BLaER1 (cell line): Measurements from ENCODE around the gene HSPB6.

Source experiments
- H3K27ac ChIP-seq: shearing (Covaris generic); formaldehyde crosslinking; 2 replicates; pipeline ENCODE4 v1.8.1; 2022
- H3K27me3 ChIP-seq: shearing (Covaris generic); formaldehyde crosslinking; 2 replicates; pipeline ENCODE4 v1.8.1; 2022
- H3K36me3 ChIP-seq: shearing (Covaris generic); formaldehyde crosslinking; 2 replicates; pipeline ENCODE4 v1.8.1; 2022
- H3K4me1 ChIP-seq: shearing (Covaris generic); formaldehyde crosslinking; 2 replicates; pipeline ENCODE4 v1.8.1; 2022
- H3K4me2 ChIP-seq: shearing (Covaris generic); formaldehyde crosslinking; 2 replicates; pipeline ENCODE4 v1.8.1; 2022
- H3K4me3 ChIP-seq: shearing (Covaris generic); formaldehyde crosslinking; 2 replicates; pipeline ENCODE4 v1.8.1; 2022
- H3K9ac ChIP-seq: shearing (Covaris generic); formaldehyde crosslinking; 2 replicates; pipeline ENCODE4 v1.8.1; 2022
- H3K9me3 ChIP-seq: shearing (Covaris generic); formaldehyde crosslinking; 2 replicates; pipeline ENCODE4 v1.8.1; 2022
- H4K20me1 ChIP-seq: shearing (Covaris generic); formaldehyde crosslinking; 2 replicates; pipeline ENCODE4 v1.8.1; 2022
- Cebpa-rat ChIP-seq: shearing (Covaris generic); IDR thresholded peaks from 2 replicates; pipeline ENCODE4 v1.8.1; 2022

The HSPB6 gene

GRCh38 chr19:35767288-35768081 lies 10.7 kb upstream of the HSPB6 start:
- Histone ChIP-seq H4K20me1 (no peaks in the 10 kb centered on the region), H3K4me2 (peak overlapping the region; percentile 96), H3K36me3 (peaks cover 39% of the 10 kb centered on the region), H3K27me3 (no peaks in the 10 kb centered on the region), H3K9ac (peak overlapping the region; percentile 66), H3K9me3 (no peaks in the 10 kb centered on the region), H3K27ac (peak overlapping the region; percentile 87), H3K4me1 (peaks cover 39% of the 10 kb centered on the region), H3K4me3 (peak overlapping the region; percentile 51)
- no peak for TF ChIP-seq Cebpa-rat

GRCh38 chr19:35766571-35767104 lies 9.8 kb upstream of the HSPB6 start:
- H3K4me3 ChIP-seq: no peak overlapping the region
- no peaks in the 10 kb centered on the region for H4K20me1 ChIP-seq
- H3K27ac ChIP-seq: peak overlapping the region; percentile 87
- H3K4me2 ChIP-seq: peak overlapping the region; percentile 96
- no peaks in the 10 kb centered on the region for H3K9me3 ChIP-seq
- H3K27me3 ChIP-seq: no peaks in the 10 kb centered on the region
- H3K9ac ChIP-seq: peak overlapping the region; percentile 66; the same call in 1 of the 2 replicates
- TF ChIP-seq Cebpa-rat: no peak
- H3K4me1 ChIP-seq: peaks cover 39% of the 10 kb centered on the region
- peaks cover 47% of the 10 kb centered on the region for H3K36me3 ChIP-seq

GRCh38 chr19:35764432-35765315 lies 7.8 kb upstream of the HSPB6 start:
- Histone ChIP-seq H3K27me3 (no peaks in the 10 kb centered on the region), H3K27ac (no peak overlapping the region), H3K36me3 (peaks cover 67% of the 10 kb centered on the region), H3K9ac (no peak overlapping the region), H4K20me1 (peaks cover 3% of the 10 kb centered on the region; the same call in 1 of the 2 replicates), H3K4me1 (peaks cover 41% of the 10 kb centered on the region), H3K9me3 (no peaks in the 10 kb centered on the region), H3K4me2 (no peak overlapping the region), H3K4me3 (no peak overlapping the region)
- no peak for TF ChIP-seq Cebpa-rat

- no peak overlapping the region for H3K4me2 ChIP-seq
- H3K27ac ChIP-seq: no peak overlapping the region
- H3K36me3 ChIP-seq: peaks cover 63% of the 10 kb centered on the region
- H3K4me1 ChIP-seq: peaks cover 27% of the 10 kb centered on the region
- no peak overlapping the region for H3K9ac ChIP-seq
- no peaks in the 10 kb centered on the region for H3K27me3 ChIP-seq
- no peak overlapping the region for H3K4me3 ChIP-seq
- TF ChIP-seq Cebpa-rat: no peak
- no peaks in the 10 kb centered on the region for H3K9me3 ChIP-seq
- H4K20me1 ChIP-seq: peaks cover 11% of the 10 kb centered on the region
Measured at GRCh38 chr19:35760711-35761349, 4.0 kb upstream of the HSPB6 start.

- peak overlapping the region; percentile 94 for H3K9ac ChIP-seq
- H3K4me3 ChIP-seq: no peak overlapping the region
- H3K27me3 ChIP-seq: no peaks in the 10 kb centered on the region
- no peaks in the 10 kb centered on the region for H3K9me3 ChIP-seq
- peaks cover 11% of the 10 kb centered on the region for H4K20me1 ChIP-seq
- peak overlapping the region; percentile 85 for H3K4me2 ChIP-seq
- H3K4me1 ChIP-seq: peaks cover 27% of the 10 kb centered on the region
- TF ChIP-seq Cebpa-rat: no peak
- H3K36me3 ChIP-seq: peaks cover 57% of the 10 kb centered on the region
- no peak overlapping the region for H3K27ac ChIP-seq
Measured at GRCh38 chr19:35759697-35760096, 2.9 kb upstream of the HSPB6 start.

- peak within 1 kb of the TSS; percentile 94 for H3K9ac ChIP-seq
- H4K20me1 ChIP-seq: peaks cover 11% of the 10 kb centered on the region
- peaks cover 27% of the 10 kb centered on the region for H3K4me1 ChIP-seq
- peak within 1 kb of the TSS; percentile 96 for H3K27ac ChIP-seq
- H3K9me3 ChIP-seq: no peaks in the 10 kb centered on the region
- H3K4me3 ChIP-seq: peak within 1 kb of the TSS; percentile 95
- peak within 1 kb of the TSS; percentile 98 for H3K4me2 ChIP-seq
- H3K27me3 ChIP-seq: no peaks in the 10 kb centered on the region
- no peak for TF ChIP-seq Cebpa-rat
- peaks cover 55% of the 10 kb centered on the region for H3K36me3 ChIP-seq
Measured at GRCh38 chr19:35757749-35758608, 1.1 kb upstream of the HSPB6 start, which contains the start of gene PROSER3. PROSER3 (plus strand) TSS chr19:35758176; CDS start chr19:35758216, 40 bp downstream.

DNA sequence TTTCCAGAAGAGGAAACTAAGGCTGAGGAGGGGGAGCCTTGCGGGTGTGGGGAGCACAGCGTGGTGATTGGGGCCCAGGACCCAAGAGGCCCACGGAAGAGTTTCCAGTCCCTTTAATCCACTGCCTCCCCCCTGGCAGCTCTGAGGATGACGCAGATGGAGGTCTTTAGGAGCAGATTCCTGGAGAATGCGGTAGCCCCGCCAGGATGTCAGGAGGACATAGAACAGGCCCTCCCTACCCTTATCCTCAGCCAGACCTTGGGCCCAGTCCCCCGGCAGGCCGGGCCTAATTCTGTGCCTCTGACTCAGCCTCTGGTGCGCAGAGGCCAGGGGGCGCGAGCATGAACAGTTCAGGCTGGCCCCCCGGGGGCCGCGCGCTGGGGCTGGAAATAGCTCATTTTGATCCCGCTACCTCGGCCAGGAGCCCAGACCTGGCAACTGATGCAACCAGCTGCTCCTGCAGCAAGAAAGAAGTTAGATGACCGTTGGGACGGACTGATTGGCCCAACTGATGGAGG lies 461 bp upstream of the HSPB6 start:
- Histone ChIP-seq H4K20me1 (peaks cover 11% of the 10 kb centered on the region), H3K9ac (peak overlapping the region; percentile 82), H3K36me3 (peaks cover 55% of the 10 kb centered on the region), H3K4me2 (peak overlapping the region; percentile 98), H3K4me3 (peak overlapping the region; percentile 95), H3K9me3 (no peaks in the 10 kb centered on the region), H3K4me1 (peaks cover 27% of the 10 kb centered on the region), H3K27me3 (no peaks in the 10 kb centered on the region), H3K27ac (peak overlapping the region; percentile 87)
- no peak for TF ChIP-seq Cebpa-rat

DNA sequence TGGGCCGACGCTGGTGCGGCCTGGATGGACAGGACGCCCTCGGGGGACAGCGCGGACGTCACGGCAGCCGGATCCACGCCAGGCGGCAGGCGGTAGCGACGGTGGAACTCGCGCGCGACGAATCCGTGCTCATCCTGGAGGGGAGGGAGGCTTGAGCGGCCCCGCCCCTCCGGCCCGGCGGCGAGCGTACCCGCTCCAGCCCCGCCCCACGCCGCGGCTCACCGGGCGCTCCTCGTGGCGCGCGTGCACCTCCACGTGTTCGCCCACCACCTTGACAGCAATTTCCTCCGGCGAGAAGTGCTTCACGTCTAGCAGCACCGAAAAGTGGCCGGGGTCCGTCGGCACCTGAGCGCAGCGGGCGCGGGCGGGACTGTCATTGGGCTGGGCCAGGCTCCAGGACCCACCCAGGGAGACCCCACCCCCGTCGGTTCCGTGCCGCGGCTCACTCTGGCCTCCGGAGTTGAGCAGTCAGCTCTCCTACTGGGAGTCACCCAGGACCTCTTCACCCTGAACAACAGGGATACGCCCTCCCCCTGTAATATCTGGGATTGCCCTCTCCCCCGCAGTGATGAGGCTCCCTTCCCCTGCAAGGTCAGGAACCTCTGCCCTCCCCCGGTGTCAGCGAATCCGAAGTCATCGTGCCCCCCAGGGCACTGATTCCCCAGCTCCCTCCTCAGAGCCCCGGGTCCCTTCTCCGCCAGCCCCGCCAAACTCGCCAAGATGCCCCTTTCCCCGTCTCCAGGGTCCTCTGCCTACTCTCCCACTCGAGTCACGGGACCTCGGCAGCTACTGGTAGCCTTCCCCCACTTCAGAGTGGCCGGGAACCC lies 1.1 kb downstream of the HSPB6 start:
- Histone ChIP-seq H3K27ac (no peak overlapping the region), H3K9me3 (no peaks in the 10 kb centered on the region), H3K4me3 (no peak overlapping the region), H3K4me1 (peaks cover 28% of the 10 kb centered on the region), H3K9ac (no peak overlapping the region), H3K36me3 (peaks cover 47% of the 10 kb centered on the region), H3K27me3 (no peaks in the 10 kb centered on the region), H4K20me1 (peaks cover 11% of the 10 kb centered on the region), H3K4me2 (no peak overlapping the region)
- TF ChIP-seq Cebpa-rat: no peak
